HepG2 (cell line): ENCODE results near the gene C19orf38. TPM values are rescaled to one million over a fixed set of nuclear protein-coding genes. Genes with fewer than 3 reads are reported as not detected.
A peak's percentile ranks its signal among the peaks of the same experiment; 100 is the strongest.

Source experiments
- ATAC-seq: fragments of 200-7000 bp; cut with Tn5 transposase; 3 replicates; pipeline ENCODE4 v1.9.1; 2020; ENCODE audit warnings: mild to moderate bottlenecking, moderate library complexity
- BruUV-seq: library from RNA; stranded (reverse); fragments of 400-500 nt; replicated peaks from 2 replicates; lab custom pipeline; 2021; lab: Mats Ljungman, UMichigan
- CTCF ChIA-PET: fragments of 300-600 bp; formaldehyde crosslinking; extraction: SDS; loops from one replicate; lab custom pipeline; 2021; ENCODE audit warnings: low total read pairs, inconsistent platforms, low intra/inter-chr PET ratio; lab: Yijun Ruan, JAX
- POLR2A ChIA-PET: fragments of 350-600 bp; sonication (Branson Sonifier 250); formaldehyde crosslinking; loops from one replicate; lab custom pipeline; 2020; ENCODE audit warnings: antibody characterized with exemption, inconsistent platforms; lab: Yijun Ruan, JAX
- DNase-seq: peaks from one replicate; pipeline ENCODE4 v3.0.0-alpha.2; 2015; ENCODE audit warnings: low spot score
- FAIRE-seq: peaks from 3 replicates; lab custom pipeline; 2011; peaks lifted over from hg19 to GRCh38; lab: Jason Lieb, UNC
- H2AFZ ChIP-seq: one replicate; pipeline ENCODE4 v1.6.1; 2011; ENCODE audit warnings: low read length, inconsistent platforms
- H3K27ac ChIP-seq: fragments of 300-600 bp; 3 replicates; pipeline ENCODE4 v1.8.0; 2011; ENCODE audit warnings: mixed run types, mild to moderate bottlenecking, mixed read lengths, low read length, inconsistent platforms; ENCODE audit not compliant: insufficient read depth; ENCODE audit errors: extremely low read length
- H3K27me3 ChIP-seq, 2 experiments: fragments of 200-600 bp in 1 of 2; 2 replicates in 1 of 2; 3 replicates in 1 of 2; pipeline versions ENCODE4 v1.6.0 to v1.8.0; 2011; ENCODE audit warnings: low read length in 2 of 2, mild to moderate bottlenecking in 2 of 2, moderate library complexity in 2 of 2, inconsistent platforms in 1 of 2; ENCODE audit not compliant: insufficient read depth in 2 of 2, control insufficient read depth in 1 of 2
- H3K36me3 ChIP-seq, 2 experiments: fragments of 200-600 bp in 1 of 2; replicated peaks in 1 of 2; 2 replicates in 1 of 2; 3 replicates in 1 of 2; pipeline versions ENCODE4 v1.5.1 to v1.8.0; 2011; ENCODE audit warnings: low read length in 2 of 2, inconsistent platforms in 1 of 2; ENCODE audit not compliant: insufficient read depth in 2 of 2, control insufficient read depth in 1 of 2
- H3K4me1 ChIP-seq: 2 replicates; pipeline ENCODE4 v1.5.1; 2012; ENCODE audit warnings: low read length, inconsistent platforms; ENCODE audit not compliant: insufficient read depth
- H3K4me2 ChIP-seq: 2 replicates; pipeline ENCODE4 v1.6.0; 2011; ENCODE audit warnings: low read depth, low read length, inconsistent platforms
- H3K4me3 ChIP-seq, 3 experiments: fragments of 200-600 bp in 1 of 3; sonication (generic), shearing (Covaris generic) in 1 of 3; replicated peaks in 1 of 3; 2 replicates each; pipeline ENCODE4 v1.5.1; 2011 to 2016; ENCODE audit warnings: low read length in 3 of 3, inconsistent platforms in 2 of 3, low read depth in 2 of 3, mild to moderate bottlenecking in 2 of 3, control low read depth in 1 of 3, mixed read lengths in 1 of 3; ENCODE audit not compliant: insufficient read depth in 1 of 3
- H3K79me2 ChIP-seq: one replicate; pipeline ENCODE4 v1.6.1; 2011; ENCODE audit warnings: low read length, inconsistent platforms; ENCODE audit not compliant: insufficient read depth
- H3K9ac ChIP-seq: 2 replicates; pipeline ENCODE4 v1.6.0; 2011; ENCODE audit warnings: mild to moderate bottlenecking, low read depth, low read length, inconsistent platforms; ENCODE audit not compliant: insufficient read depth
- H3K9me3 ChIP-seq: 2 replicates; pipeline ENCODE4 v1.5.1; 2012; ENCODE audit warnings: mild to moderate bottlenecking, low read length
- H4K20me1 ChIP-seq: 2 replicates; pipeline ENCODE4 v1.6.0; 2011; ENCODE audit warnings: inconsistent platforms, mild to moderate bottlenecking, low read length, moderate library complexity; ENCODE audit not compliant: insufficient read depth
- EP300 ChIP-seq, 3 experiments: sonication (generic) in 1 of 3; formaldehyde crosslinking in 1 of 3; IDR thresholded peaks; 2 replicates each; pipeline versions ENCODE4 v1.5.1 to v1.6.1; 2011 to 2020; ENCODE audit warnings: low read depth in 2 of 3, low read length in 2 of 3, borderline replicate concordance in 1 of 3, improper control_type of control experiment in 1 of 3, mild to moderate bottlenecking in 1 of 3, missing genetic modification reagents in 1 of 3, moderate library complexity in 1 of 3
- ISX ChIP-seq: sonication (generic); formaldehyde crosslinking; conservative IDR thresholded peaks from 2 replicates; pipeline ENCODE4 v1.5.0; 2020; ENCODE audit warnings: missing genetic modification reagents
- PTBP1 ChIP-seq: fragments of 200-400 bp; formaldehyde crosslinking; IDR thresholded peaks from 2 replicates; pipeline ENCODE4 v1.6.1; 2018; ENCODE audit warnings: low read length, low read depth; ENCODE audit not compliant: poor library complexity, severe bottlenecking
- YEATS4 ChIP-seq: sonication (generic); formaldehyde crosslinking; IDR thresholded peaks from 2 replicates; pipeline ENCODE4 v1.4.0; 2020; ENCODE audit warnings: missing genetic modification reagents, borderline replicate concordance
- ZNF101 ChIP-seq: sonication (generic); formaldehyde crosslinking; IDR thresholded peaks from 2 replicates; pipeline ENCODE4 v1.4.0; 2020; ENCODE audit warnings: mild to moderate bottlenecking, low read depth, missing genetic modification reagents, borderline replicate concordance
- ZNF121 ChIP-seq: sonication (generic); formaldehyde crosslinking; IDR thresholded peaks from 2 replicates; pipeline ENCODE4 v1.5.0; 2020; ENCODE audit warnings: mild to moderate bottlenecking, missing genetic modification reagents
- ZNF138 ChIP-seq: sonication (generic); formaldehyde crosslinking; IDR thresholded peaks from 2 replicates; pipeline ENCODE4 v1.5.0; 2020; ENCODE audit warnings: mild to moderate bottlenecking, low read depth, missing genetic modification reagents
- ZNF329 ChIP-seq: sonication (generic); formaldehyde crosslinking; IDR thresholded peaks from 2 replicates; pipeline ENCODE4 v1.9.0; 2021; ENCODE audit warnings: low read depth, mild to moderate bottlenecking, missing genetic modification reagents
- ZNF382 ChIP-seq: sonication (generic); formaldehyde crosslinking; IDR thresholded peaks from 2 replicates; pipeline ENCODE4 v1.5.0; 2020; ENCODE audit warnings: missing genetic modification reagents, mild to moderate bottlenecking, borderline replicate concordance
- ZNF607 ChIP-seq: sonication (generic); formaldehyde crosslinking; IDR thresholded peaks from 2 replicates; pipeline ENCODE4 v1.5.1; 2020; ENCODE audit warnings: missing genetic modification reagents, mild to moderate bottlenecking, borderline replicate concordance
- ZNF629 ChIP-seq: sonication (generic); formaldehyde crosslinking; conservative IDR thresholded peaks from 2 replicates; pipeline ENCODE4 v1.5.0; 2020; ENCODE audit warnings: missing genetic modification reagents
- WGBS: methylation state at CpG from one replicate; pipeline ENCODE4 v1.1.6; 2017; ENCODE audit warnings: low lambda C conversion rate; 5-methylcytosine and 5-hydroxymethylcytosine counted together
- in situ Hi-C: cut with HindIII; loops from 2 replicates; pipeline ENCODE4 v1.10.0; 2017; ENCODE audit warnings: low pct_unique_long_range_greater_than_20kb; ENCODE audit not compliant: extremely low pct_ligation_motif_present
- intact Hi-C: fragments of 100-400 bp; cut with micrococcal nuclease; formaldehyde crosslinking; loops from one replicate; pipeline ENCODE4 v1.10.0; 2022; ENCODE audit not compliant: unreplicated experiment
- polyA plus RNA-seq, 8 experiments: library from polyadenylated mRNA; depleted of rRNA in 3 of 8; stranded (reverse) in 7 of 8; unstranded in 1 of 8; fragments of >200 nt; fragmentation: Illumina TruSeq in 4 of 8; extraction: Trizol in 4 of 8; gene quantifications; 2 replicates each; pipeline versions ENCODE4 v1.2.1 to v1.2.3, GENCODE V29; 2011 to 2016; ENCODE audit warnings: low read depth in 4 of 8, missing spikeins in 1 of 8, mixed read lengths in 1 of 8; ENCODE audit not compliant: insufficient read depth in 1 of 8
- total RNA-seq, 5 experiments: library from RNA; depleted of rRNA; stranded (reverse); fragments of >200 nt; fragmentation: Illumina TruSeq; extraction: Trizol; gene quantifications; 2 replicates each; pipeline ENCODE4 v1.2.3, GENCODE V29; 2016; ENCODE audit warnings: low read depth in 1 of 5
- TF ChIP-seq, protein P1 (sequence below): sonication (generic); formaldehyde crosslinking; IDR thresholded peaks from 2 replicates; pipeline ENCODE4; 2020; ENCODE audit warnings: missing genetic modification reagents, mild to moderate bottlenecking, borderline replicate concordance
- TF ChIP-seq, protein P2 (sequence below): sonication (generic); formaldehyde crosslinking; IDR thresholded peaks from 2 replicates; pipeline ENCODE4 v1.4.0; 2020; ENCODE audit warnings: missing genetic modification reagents
- TF ChIP-seq, protein P3 (sequence below): sonication (generic); formaldehyde crosslinking; IDR thresholded peaks from 2 replicates; pipeline ENCODE4 v1.5.1; 2020; ENCODE audit warnings: missing genetic modification reagents, mild to moderate bottlenecking, borderline replicate concordance
- TF ChIP-seq, protein P4 (sequence below): sonication (generic); formaldehyde crosslinking; conservative IDR thresholded peaks from 2 replicates; pipeline ENCODE4 v1.5.0; 2020; ENCODE audit warnings: missing genetic modification reagents

The C19orf38 gene
- total and polyA plus RNA-seq, 2 of the 13 experiments (the other 11 are each of a cell fraction or from before 2014, with no cell fraction given), result 0.11 TPM; not detected in 1

DNA sequence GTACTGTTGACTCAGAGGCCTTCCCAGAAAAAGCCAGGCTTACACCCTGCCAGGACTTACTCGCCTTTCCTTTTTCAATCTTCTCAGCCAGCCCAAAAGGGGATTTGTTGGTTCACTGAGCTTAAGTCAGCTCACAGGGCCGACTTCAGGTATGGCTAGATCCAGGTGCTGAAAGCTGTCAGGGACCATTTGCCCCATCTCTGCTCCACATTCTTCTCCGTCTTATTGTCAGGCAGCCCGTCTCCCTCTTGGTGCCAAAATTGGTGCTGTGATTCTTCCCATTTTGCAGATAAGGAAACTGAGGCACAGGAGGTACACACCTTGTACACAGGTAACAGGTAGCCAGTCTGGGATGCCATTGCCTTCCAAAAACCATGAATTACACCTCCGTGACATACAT is 2.4 kb downstream of the C19orf38 start:
- no TSS peak for BruUV-seq
- ATAC-seq (no peak), DNase-seq (no peak), FAIRE-seq (no peak)
- intact Hi-C loops (no loop called here), in situ Hi-C loops (no loop called here)
- H3K9ac ChIP-seq, result no peak overlapping the region
- no peak overlapping the region for H2AFZ ChIP-seq
- no peak overlapping the region for H3K27ac ChIP-seq
- H3K36me3 ChIP-seq, result no peaks in the 10 kb centered on the region
- peaks cover 7% of the 10 kb centered on the region; the same call in 1 of the 2 replicates for H3K9me3 ChIP-seq
- no peaks in the 10 kb centered on the region for H4K20me1 ChIP-seq
- no peaks in the 10 kb centered on the region for H3K79me2 ChIP-seq
- WGBS, result 36% methylated on average over 5 of the region's 5 CpGs
- H3K4me2 ChIP-seq, result no peak overlapping the region
- ChIA-PET POLR2A (no interaction called here), CTCF (no interaction called here)
- no peak overlapping the region for H3K4me3 ChIP-seq
- H3K4me1 ChIP-seq, result peaks cover 36% of the 10 kb centered on the region
- H3K27me3 ChIP-seq, result no peaks in the 10 kb centered on the region; a peak in 1 of 5 replicates
- TF ChIP-seq, protein P1, sequence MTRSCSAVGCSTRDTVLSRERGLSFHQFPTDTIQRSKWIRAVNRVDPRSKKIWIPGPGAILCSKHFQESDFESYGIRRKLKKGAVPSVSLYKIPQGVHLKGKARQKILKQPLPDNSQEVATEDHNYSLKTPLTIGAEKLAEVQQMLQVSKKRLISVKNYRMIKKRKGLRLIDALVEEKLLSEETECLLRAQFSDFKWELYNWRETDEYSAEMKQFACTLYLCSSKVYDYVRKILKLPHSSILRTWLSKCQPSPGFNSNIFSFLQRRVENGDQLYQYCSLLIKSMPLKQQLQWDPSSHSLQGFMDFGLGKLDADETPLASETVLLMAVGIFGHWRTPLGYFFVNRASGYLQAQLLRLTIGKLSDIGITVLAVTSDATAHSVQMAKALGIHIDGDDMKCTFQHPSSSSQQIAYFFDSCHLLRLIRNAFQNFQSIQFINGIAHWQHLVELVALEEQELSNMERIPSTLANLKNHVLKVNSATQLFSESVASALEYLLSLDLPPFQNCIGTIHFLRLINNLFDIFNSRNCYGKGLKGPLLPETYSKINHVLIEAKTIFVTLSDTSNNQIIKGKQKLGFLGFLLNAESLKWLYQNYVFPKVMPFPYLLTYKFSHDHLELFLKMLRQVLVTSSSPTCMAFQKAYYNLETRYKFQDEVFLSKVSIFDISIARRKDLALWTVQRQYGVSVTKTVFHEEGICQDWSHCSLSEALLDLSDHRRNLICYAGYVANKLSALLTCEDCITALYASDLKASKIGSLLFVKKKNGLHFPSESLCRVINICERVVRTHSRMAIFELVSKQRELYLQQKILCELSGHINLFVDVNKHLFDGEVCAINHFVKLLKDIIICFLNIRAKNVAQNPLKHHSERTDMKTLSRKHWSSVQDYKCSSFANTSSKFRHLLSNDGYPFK (CRISPR knock-in tag), result no peak
- TF ChIP-seq YEATS4 (CRISPR knock-in tag) (no peak), ZNF101 (CRISPR knock-in tag) (no peak), ZNF607 (CRISPR knock-in tag) (no peak), PTBP1 (no peak), ZNF382 (CRISPR knock-in tag) (no peak), ZNF138 (CRISPR knock-in tag) (no peak), ZNF629 (CRISPR knock-in tag) (peak; percentile 28; the same call in 1 of the 2 replicates), ZNF329 (CRISPR knock-in tag) (peak; percentile 99), EP300 (IDR thresholded peaks at IDR 0.05; ENCODE audit: low read depth in 2 of 2, low read length in 2 of 2) (no peak), EP300 (CRISPR knock-in tag; IDR thresholded peaks at IDR 0.05; ENCODE audit: borderline replicate concordance) (no peak), ISX (no peak), ZNF121 (peak; percentile 17; the same call in 1 of the 2 replicates)
- TF ChIP-seq, protein P2, sequence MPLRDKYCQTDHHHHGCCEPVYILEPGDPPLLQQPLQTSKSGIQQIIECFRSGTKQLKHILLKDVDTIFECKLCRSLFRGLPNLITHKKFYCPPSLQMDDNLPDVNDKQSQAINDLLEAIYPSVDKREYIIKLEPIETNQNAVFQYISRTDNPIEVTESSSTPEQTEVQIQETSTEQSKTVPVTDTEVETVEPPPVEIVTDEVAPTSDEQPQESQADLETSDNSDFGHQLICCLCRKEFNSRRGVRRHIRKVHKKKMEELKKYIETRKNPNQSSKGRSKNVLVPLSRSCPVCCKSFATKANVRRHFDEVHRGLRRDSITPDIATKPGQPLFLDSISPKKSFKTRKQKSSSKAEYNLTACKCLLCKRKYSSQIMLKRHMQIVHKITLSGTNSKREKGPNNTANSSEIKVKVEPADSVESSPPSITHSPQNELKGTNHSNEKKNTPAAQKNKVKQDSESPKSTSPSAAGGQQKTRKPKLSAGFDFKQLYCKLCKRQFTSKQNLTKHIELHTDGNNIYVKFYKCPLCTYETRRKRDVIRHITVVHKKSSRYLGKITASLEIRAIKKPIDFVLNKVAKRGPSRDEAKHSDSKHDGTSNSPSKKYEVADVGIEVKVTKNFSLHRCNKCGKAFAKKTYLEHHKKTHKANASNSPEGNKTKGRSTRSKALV, result no peak
- TF ChIP-seq, protein P3, sequence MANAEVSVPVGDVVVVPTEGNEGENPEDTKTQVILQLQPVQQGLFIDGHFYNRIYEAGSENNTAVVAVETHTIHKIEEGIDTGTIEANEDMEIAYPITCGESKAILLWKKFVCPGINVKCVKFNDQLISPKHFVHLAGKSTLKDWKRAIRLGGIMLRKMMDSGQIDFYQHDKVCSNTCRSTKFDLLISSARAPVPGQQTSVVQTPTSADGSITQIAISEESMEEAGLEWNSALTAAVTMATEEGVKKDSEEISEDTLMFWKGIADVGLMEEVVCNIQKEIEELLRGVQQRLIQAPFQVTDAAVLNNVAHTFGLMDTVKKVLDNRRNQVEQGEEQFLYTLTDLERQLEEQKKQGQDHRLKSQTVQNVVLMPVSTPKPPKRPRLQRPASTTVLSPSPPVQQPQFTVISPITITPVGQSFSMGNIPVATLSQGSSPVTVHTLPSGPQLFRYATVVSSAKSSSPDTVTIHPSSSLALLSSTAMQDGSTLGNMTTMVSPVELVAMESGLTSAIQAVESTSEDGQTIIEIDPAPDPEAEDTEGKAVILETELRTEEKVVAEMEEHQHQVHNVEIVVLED (CRISPR knock-in tag), result no peak
- TF ChIP-seq, protein P4, sequence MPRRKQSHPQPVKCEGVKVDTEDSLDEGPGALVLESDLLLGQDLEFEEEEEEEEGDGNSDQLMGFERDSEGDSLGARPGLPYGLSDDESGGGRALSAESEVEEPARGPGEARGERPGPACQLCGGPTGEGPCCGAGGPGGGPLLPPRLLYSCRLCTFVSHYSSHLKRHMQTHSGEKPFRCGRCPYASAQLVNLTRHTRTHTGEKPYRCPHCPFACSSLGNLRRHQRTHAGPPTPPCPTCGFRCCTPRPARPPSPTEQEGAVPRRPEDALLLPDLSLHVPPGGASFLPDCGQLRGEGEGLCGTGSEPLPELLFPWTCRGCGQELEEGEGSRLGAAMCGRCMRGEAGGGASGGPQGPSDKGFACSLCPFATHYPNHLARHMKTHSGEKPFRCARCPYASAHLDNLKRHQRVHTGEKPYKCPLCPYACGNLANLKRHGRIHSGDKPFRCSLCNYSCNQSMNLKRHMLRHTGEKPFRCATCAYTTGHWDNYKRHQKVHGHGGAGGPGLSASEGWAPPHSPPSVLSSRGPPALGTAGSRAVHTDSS (CRISPR knock-in tag), result no peak
